HG02678 (cell line): ENCODE data around the gene CADM3.
A peak's percentile ranks its signal among the peaks of the same experiment; 100 is the strongest.

Experiments used
- ATAC-seq: cut with Tn5 transposase; IDR thresholded peaks from one replicate; pipeline ENCODE4 v1.9.1; 2021; ENCODE audit warnings: mild to moderate bottlenecking, moderate library complexity; ENCODE audit not compliant: unreplicated experiment

Gene CADM3

GRCh38 chr1:159204161-159205141, 33.0 kb downstream of the CADM3 start, which contains the start of gene ACKR1:
Gene ACKR1, plus strand, starts transcription at chr1:159204875. Its CDS starts 85 bp downstream, at chr1:159204960.
- ATAC-seq, result no peak

GRCh38 chr1:159205225-159205624, 33.8 kb downstream of the CADM3 start:
- ATAC-seq, result no peak

- ATAC-seq, result no peak
These were observed 34.7 kb downstream of the CADM3 start for GRCh38 chr1:159206110-159206509.

- ATAC-seq, result no peak
These were observed 35.7 kb downstream of the CADM3 start for GRCh38 chr1:159207080-159207479.

- no peak for ATAC-seq
These were observed 36.4 kb downstream of the CADM3 start for GRCh38 chr1:159207774-159208173.

GRCh38 chr1:159208175-159208825, 36.9 kb downstream of the CADM3 start:
- ATAC-seq, result no peak

- no peak for ATAC-seq
These were observed 37.6 kb downstream of the CADM3 start for GRCh38 chr1:159209061-159209460.

GRCh38 chr1:159211331-159212136, 40.1 kb downstream of the CADM3 start:
- no peak for ATAC-seq

GRCh38 chr1:159212596-159212995, 41.2 kb downstream of the CADM3 start:
- ATAC-seq, result no peak

- peak; percentile 70 for ATAC-seq
These were observed 42.8 kb downstream of the CADM3 start for GRCh38 chr1:159214149-159214760.

GRCh38 chr1:159218649-159219636, 47.5 kb downstream of the CADM3 start:
- no peak for ATAC-seq

- ATAC-seq, result no peak
These were observed 50.9 kb downstream of the CADM3 start for GRCh38 chr1:159222075-159222865.

GRCh38 chr1:159223004-159223403, 51.6 kb downstream of the CADM3 start:
- no peak for ATAC-seq

- no peak for ATAC-seq
These were observed 57.1 kb downstream of the CADM3 start for GRCh38 chr1:159228554-159228953.

GRCh38 chr1:159229260-159229885, 58.0 kb downstream of the CADM3 start:
- ATAC-seq, result no peak

- ATAC-seq, result no peak
These were observed 58.5 kb downstream of the CADM3 start for GRCh38 chr1:159229896-159230295.

GRCh38 chr1:159239551-159240220, 68.3 kb downstream of the CADM3 start:
- peak; percentile 80 for ATAC-seq

GRCh38 chr1:159247266-159247665, 75.9 kb downstream of the CADM3 start:
- ATAC-seq, result no peak
